HG03066 (cell line): Measurements from ENCODE around the gene ATP1A1.

Source experiments
- ATAC-seq: cut with Tn5 transposase; IDR thresholded peaks from one replicate; pipeline ENCODE4 v1.9.1; 2021; ENCODE audit warnings: low read depth; ENCODE audit not compliant: unreplicated experiment

Gene ATP1A1

GRCh38 chr1:116343019-116343418 is 30.0 kb upstream of the ATP1A1 start:
- no peak for ATAC-seq

DNA sequence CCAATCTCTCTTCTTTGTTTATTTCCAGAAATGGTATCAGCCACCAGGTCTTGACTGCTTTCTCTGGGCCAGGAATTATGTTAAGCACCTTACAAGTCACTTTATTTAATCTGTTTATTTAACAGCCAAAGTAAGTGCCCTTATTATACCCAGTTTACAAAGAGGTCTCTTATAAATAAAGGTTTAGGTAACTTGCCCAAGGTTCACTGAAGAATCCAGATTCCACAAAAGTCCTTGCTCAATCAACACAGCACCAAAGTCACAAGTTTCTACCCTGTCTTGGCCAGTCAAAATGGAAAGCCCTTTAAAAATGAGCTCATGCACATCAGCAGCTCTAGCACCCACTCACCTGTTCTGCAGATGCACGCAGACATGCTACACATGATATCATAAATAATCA is 28.0 kb upstream of the ATP1A1 start:
- ATAC-seq: no peak

GRCh38 chr1:116345843-116346242 is 27.2 kb upstream of the ATP1A1 start:
- no peak for ATAC-seq

DNA sequence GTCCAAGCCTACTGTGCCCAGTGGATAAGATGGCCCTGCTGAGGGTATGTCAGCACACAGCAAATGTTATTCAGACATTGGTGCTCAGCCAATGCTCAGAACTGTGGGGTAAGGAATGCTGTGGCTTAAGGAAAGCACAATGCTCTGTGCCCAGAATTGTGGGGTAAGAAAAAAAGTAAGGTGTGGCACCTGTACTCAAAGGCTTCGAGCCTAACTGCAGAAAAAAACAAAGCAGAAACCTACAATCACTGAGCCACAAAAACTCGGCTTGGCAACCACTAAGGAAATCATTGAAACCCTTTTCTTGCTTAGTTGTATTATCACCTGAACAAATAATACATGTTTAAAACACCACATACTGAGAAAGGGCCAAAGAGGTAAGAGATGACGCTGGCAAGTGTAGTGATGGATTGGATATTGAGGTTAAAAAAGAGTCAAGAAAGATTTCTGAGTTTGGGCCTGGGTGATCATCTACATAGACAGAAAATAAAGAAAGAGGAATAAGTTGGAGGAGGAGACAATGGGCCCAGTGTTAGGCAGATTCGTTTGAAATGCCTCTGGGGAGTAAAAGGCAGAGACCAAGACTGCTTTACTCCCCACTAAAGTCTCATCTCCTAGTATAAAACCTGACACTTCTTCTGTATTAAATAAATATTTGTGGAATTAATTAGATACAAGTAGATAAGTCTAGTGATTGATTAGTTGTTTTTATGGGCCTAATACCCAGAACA is 25.9 kb upstream of the ATP1A1 start:
- ATAC-seq: no peak

GRCh38 chr1:116347696-116348095 is 25.3 kb upstream of the ATP1A1 start:
- no peak for ATAC-seq

- ATAC-seq: no peak
Measured at GRCh38 chr1:116350097-116350645, 22.9 kb upstream of the ATP1A1 start.

- no peak for ATAC-seq
Measured at GRCh38 chr1:116351914-116352313, 21.1 kb upstream of the ATP1A1 start.

- ATAC-seq: peak; percentile 68
Measured at GRCh38 chr1:116352349-116352813, 20.7 kb upstream of the ATP1A1 start.

DNA sequence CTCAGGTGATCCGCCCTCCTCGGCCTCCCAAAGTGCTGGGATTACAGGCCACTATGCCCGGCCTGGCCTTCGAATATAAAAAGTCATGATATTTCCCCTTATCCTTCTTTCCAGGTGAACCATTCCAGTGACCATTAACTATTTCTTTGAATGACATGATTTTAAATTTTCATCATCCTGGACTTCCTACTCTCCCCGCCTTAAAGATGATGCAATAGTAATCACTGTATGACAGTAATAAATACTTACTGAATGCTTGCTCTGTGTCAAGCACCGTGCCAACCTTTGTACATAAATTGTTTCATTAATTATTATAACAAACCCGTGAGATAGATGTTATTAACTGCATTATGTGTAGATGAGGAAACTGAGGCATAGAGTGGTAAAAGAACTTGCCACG is 19.9 kb upstream of the ATP1A1 start:
- no peak for ATAC-seq

DNA sequence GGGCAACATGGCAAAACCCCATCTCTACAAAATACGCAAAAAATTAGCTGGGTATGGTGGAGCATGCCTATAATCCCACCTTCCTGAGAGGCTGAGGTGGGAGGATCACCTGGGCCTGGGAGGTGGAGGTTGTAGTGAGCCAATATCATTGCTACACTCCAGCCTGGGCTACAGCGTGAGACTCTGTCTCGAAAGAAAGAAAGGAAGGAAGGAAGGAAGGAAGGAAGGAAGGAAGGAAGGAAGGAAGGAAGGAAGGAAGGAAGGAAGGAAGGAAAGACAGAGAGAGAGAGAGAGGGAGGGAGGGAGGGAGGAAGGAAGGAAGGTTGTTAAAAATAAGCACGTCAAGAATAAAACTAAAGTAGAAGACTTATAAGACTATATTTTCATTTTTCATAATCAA is 17.0 kb upstream of the ATP1A1 start:
- no peak for ATAC-seq

DNA sequence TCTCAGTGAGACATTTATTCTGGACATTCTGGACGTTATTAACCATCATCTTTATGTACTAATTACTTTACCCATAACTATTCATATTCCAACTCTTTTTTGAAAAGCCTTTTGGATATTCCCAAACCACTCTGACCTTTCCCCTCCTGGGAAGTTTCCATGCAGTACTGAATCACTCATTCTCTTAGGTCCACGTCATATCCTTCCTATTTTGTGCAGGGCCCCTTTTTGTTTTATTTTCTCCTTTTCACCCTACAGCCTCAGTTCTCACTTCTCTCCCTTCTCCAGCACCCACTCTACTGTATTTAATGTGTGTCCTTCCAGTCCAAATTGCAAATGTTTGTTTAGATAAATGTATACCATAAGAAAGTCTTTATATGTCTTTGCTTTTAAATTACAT is 16.4 kb upstream of the ATP1A1 start:
- ATAC-seq: no peak

DNA sequence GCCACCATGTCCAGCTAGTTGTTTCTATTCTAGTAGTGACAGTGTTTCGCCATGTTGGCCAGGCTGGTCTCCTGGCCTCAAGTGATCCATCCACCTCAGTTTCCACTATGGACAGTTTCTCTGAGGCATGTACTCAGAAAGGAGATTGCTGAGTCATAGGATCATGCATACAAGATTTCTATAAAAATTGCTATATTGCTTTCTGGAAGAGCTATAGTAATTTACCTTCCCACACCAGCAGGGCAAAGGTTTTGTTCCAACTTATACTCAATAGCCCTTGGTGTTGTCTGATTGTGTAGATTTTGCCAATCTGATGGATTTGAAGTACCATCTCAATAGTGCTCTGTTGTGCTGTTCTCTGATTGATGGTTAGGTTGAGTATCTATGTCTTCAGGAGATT is 15.6 kb upstream of the ATP1A1 start:
- ATAC-seq: no peak

- no peak for ATAC-seq
Measured at GRCh38 chr1:116359060-116359830, 13.8 kb upstream of the ATP1A1 start.

DNA sequence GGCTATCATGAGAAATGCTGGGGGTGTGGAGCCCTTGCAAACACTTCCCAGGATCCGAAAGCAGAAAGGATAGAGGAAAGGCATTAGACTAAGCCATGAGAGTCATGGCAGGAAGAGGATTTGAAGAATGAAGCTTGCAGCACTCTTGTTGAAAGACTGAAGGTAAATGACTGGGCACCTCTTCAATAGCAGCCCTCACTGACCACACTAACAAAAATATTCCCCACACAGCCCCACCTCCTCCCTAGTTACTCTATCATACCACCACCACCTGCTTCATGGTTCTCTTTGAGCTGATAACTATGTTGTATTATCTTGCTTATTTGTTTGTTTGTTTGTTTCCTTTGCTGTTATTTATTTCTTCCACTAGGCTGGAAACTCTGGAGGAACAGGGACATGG is 13.2 kb upstream of the ATP1A1 start:
- no peak for ATAC-seq

DNA sequence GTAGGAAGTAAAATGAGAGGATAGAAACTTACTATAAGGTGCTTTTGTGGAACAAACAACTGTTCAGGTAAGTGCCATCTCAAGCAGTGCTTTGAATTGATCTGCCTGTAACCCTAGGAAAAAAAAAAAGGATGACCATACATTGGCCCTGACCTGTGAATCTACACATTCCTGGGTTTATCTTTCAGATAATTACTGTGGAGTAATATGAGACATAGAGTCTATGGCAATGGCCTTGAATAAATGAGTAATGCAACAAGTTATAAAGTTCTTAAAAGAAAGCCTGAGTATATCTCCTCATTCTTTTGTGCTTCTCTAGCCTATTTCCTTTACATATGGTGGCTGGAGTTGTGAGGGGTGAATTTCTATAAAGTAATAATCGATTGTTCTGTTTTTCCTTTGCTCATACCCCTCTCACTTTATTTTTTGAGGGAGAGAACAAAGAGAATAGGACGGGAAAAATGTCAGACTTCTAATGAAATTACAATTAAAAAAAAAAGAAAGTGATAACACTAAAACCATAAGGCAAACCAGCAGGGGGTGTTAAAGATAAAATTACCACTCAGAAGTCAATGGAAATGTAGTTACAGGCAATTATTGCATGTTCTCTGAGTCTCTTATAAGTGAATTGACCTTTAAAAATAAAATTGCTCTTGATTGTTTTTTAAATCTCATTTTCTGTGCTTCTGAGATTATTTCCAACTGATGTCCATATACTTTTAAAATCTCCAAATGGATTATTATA is 12.4 kb upstream of the ATP1A1 start:
- no peak for ATAC-seq

- no peak for ATAC-seq
Measured at GRCh38 chr1:116361648-116362047, 11.4 kb upstream of the ATP1A1 start.

DNA sequence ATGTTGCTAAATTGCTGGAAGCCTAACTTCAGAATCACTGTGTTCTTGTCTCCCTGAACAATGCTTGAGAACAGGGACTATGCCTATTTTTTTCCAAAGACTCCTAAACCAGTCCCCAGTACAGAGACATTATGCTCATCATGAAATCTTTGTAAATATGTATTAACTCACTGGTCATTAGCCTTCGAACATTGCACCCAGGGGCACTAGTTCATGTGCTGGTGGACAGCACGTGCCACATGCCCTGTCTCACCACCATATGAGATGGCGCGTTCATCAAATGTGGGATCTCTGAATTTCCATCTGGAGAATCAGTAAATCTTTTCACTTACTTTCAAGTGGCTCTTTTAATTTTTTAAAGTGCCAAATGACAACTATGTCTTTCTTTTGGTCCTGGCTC is 11.0 kb upstream of the ATP1A1 start:
- ATAC-seq: no peak

GRCh38 chr1:116365353-116365780 is 7.7 kb upstream of the ATP1A1 start:
- no peak for ATAC-seq

DNA sequence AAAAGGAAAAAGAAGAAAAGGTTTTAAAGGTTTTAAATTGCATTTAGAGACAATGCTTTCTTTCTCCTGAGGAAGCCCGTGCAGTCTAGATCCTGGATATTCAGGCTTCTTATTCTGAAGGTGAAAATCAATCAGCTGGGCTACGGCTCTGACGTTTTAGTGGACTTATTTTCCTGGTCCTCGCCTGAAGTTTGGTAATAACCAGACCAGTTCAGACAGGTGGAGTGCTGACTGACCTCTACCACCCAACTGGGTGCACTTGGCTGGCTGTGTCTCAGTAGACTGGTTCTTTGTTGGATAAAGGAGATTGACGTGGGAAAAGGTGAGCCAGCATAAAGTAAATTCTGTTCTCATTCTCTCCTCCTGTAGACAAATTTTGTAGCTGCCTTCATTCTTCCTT is 7.2 kb upstream of the ATP1A1 start:
- no peak for ATAC-seq

GRCh38 chr1:116367256-116367945 is 5.6 kb upstream of the ATP1A1 start:
- no peak for ATAC-seq
